Measurements from ENCODE around the gene NFIX.

NFIX gene

GRCh38 chr19:13010038-13010991 lies 15.0 kb downstream of the NFIX start:
- DNase-seq = no peak

- no peak for DNase-seq
These were observed 15.8 kb downstream of the NFIX start for GRCh38 chr19:13010992-13011652.

- DNase-seq = no peak
These were observed 16.5 kb downstream of the NFIX start for GRCh38 chr19:13011653-13012389.

GRCh38 chr19:13012390-13012689 lies 17.1 kb downstream of the NFIX start:
- no peak for DNase-seq

GRCh38 chr19:13012690-13013608 lies 17.7 kb downstream of the NFIX start:
- peak; percentile 70 for DNase-seq

- no peak for DNase-seq
These were observed 18.4 kb downstream of the NFIX start for GRCh38 chr19:13013649-13014048.

- DNase-seq = no peak
These were observed 19.0 kb downstream of the NFIX start for GRCh38 chr19:13014101-13014920.

GRCh38 chr19:13014921-13015280 lies 19.6 kb downstream of the NFIX start:
- no peak for DNase-seq

GRCh38 chr19:13015361-13016223 lies 20.3 kb downstream of the NFIX start:
- no peak for DNase-seq

GRCh38 chr19:13016245-13016627 lies 21.0 kb downstream of the NFIX start:
- no peak for DNase-seq

- no peak for DNase-seq
These were observed 21.5 kb downstream of the NFIX start for GRCh38 chr19:13016628-13017305.

- DNase-seq = no peak
These were observed 22.2 kb downstream of the NFIX start for GRCh38 chr19:13017306-13018034.

GRCh38 chr19:13018035-13018914 lies 23.0 kb downstream of the NFIX start:
- no peak for DNase-seq

- no peak for DNase-seq
These were observed 24.1 kb downstream of the NFIX start for GRCh38 chr19:13019332-13019731.

GRCh38 chr19:13020002-13020414 lies 24.7 kb downstream of the NFIX start:
- no peak for DNase-seq

- DNase-seq = no peak
These were observed 27.0 kb downstream of the NFIX start for GRCh38 chr19:13022111-13022858.

GRCh38 chr19:13022859-13023636 lies 27.8 kb downstream of the NFIX start:
- DNase-seq = no peak
